LNCAP (cell line): ENCODE measurements around the gene BCL7A.

Source experiments
- TF ChIP-seq, protein P1 (sequence below): fragments of 450-650 bp; IDR thresholded peaks from 2 replicates; pipeline ENCODE4 v1.5.1; 2017; ENCODE audit warnings: mild to moderate bottlenecking

The BCL7A gene

DNA sequence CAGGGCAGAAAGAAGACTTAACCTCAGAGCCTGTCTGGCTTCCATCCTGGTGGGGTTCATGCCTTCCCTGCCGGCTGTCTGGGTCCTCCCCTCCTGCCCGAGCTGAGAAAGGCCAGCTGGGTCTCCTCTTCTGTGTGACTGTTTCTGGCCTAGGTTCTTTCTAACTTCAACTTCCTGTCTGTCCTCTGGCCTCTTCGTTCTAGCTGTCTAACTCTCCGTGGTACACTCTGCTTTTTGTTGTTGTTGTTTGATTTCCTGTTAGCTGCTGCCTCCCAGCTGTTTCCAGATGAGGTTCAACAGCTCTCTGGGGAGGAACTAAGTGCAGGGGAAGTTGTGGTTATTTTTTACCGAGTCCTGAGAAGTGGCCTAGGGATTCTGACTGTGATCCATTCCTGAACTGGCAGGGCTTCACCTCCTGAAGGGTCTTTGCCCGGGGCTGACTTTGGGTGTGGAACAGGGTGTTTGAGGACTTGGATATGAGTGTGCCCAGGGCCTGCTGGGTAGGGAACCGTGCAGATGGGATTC lies 60.1 kb downstream of the BCL7A start:
- TF ChIP-seq, protein P1, sequence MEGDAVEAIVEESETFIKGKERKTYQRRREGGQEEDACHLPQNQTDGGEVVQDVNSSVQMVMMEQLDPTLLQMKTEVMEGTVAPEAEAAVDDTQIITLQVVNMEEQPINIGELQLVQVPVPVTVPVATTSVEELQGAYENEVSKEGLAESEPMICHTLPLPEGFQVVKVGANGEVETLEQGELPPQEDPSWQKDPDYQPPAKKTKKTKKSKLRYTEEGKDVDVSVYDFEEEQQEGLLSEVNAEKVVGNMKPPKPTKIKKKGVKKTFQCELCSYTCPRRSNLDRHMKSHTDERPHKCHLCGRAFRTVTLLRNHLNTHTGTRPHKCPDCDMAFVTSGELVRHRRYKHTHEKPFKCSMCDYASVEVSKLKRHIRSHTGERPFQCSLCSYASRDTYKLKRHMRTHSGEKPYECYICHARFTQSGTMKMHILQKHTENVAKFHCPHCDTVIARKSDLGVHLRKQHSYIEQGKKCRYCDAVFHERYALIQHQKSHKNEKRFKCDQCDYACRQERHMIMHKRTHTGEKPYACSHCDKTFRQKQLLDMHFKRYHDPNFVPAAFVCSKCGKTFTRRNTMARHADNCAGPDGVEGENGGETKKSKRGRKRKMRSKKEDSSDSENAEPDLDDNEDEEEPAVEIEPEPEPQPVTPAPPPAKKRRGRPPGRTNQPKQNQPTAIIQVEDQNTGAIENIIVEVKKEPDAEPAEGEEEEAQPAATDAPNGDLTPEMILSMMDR: no peak

DNA sequence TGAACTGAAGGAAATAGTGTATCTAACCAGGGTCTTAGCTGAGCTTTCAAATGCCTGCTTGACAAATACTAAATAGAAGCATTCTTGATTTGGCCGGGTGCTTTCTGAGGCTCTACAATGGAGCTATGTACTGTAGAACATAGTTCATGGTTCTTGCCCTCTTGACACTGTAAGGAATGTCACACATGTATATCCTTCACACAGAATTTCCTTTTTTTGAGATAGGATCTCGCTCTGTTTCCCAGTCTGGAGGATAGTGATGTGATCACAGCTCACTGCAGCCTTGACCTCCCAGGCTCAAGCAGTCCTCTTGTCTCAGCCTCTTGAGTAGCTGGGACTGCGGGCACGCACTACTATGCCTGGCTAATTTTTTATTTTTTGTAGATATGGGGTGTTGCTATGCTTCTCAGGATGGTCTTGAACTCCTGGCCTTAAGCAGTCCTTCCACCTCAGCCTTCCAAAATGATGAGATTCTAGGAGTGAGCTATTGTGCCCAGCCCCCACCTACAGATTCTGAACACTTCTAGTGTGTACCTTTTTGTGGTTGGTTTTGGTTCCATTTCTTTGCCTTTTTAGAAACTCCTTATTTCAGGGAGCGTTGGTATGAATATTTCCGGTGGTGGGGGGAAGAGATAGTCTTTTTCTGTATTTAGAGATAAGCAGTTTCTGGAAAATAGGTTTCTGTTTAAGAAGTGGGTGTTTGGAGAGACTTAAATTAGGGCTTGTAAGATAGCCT lies 61.1 kb downstream of the BCL7A start:
- TF ChIP-seq, protein P1: no peak

DNA sequence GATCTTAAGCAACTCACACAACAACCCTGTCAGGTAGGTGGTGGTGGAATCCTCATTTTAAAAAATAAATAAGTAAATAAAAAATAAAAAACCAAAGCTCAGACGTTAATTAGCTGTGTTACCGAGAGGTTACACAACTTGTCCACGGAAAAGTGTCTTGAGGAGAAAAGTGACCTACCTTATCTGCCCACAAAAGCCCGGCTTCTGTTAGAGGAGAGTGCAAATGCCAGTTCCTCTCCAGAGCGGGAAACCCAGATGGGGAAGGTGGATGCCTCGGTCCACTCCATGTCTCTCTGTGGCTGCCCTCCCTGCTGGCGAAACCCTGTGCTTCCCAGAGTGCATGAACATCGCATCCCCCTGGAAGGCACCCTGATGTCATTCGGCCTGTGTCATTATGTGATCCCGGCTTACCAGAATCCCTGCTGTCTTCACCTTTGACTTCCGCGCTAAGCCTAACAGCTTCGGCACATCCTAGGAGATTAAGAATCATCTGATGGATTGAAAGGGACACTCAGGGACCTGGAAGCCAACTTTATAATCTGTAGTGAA lies 63.2 kb downstream of the BCL7A start:
- TF ChIP-seq, protein P1: no peak

DNA sequence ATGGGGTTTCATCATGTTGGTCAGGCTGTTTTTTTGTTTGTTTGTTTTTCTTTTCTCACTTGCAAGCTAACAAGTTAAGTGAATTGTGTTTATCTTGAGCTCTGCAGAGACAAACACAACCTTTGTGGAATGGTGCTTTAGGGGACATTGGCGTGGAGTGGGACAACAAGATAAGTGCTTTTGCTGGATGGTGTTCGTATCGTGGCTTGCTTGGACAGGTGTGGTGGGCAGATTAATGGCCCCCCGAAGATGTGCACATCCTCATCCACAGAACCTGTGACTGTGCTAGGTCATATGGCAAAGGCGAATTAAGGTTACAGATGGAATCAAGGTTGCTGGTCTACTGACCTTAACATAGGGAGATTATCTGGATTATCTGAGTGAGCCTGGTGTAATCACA lies 63.9 kb downstream of the BCL7A start:
- TF ChIP-seq, protein P1: no peak

DNA sequence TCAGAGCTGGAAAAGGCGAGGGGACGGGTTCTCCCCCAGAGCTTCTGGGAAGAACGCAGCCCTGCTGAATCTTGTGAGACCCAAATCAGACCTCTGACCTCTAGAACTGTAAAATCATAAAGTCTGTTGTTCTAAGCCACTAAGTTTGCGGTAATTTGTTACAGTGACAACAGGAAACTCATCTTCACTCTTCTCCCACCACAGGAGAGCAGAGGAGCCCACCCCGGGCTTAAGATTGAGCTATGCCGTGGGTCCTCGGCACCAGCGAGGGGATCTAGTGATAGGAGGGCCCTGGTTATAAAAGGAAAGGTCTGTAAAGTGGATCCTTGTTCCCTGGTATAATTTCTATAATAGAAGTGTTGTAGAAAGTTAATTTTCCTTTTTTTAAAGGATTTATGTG lies 64.4 kb downstream of the BCL7A start:
- TF ChIP-seq, protein P1: no peak

DNA sequence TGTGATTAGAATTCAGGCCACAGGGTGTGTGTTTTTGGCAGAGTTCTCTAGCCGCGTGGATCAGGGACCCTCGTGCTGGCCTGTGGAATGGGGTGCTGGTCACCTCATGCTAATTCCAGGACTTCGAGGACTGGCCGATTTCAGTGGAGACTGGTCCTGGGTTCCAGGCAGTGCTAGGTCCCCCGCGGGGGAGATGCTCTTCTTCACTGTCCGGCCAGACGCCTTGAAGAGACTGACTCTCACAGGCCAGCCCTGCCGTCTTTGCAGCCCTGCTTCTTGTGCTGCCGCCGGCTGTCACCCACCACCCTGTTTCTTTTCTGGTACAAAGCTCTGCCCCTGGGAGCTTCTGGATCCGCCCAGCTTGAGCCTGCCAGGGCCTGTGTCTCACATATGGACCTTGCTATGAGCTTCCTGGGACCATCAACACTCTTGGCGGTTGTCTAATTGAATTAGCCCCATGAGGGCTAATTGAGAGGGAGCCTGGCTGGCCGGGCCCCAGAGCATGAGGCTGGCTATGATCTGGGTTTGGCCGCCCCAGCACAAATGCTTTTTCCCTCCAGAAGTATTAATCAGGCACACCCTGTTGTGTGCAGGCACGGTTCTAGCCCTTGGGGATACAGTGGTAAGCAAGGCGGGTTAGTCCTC lies 65.1 kb downstream of the BCL7A start:
- TF ChIP-seq, protein P1: no peak

DNA sequence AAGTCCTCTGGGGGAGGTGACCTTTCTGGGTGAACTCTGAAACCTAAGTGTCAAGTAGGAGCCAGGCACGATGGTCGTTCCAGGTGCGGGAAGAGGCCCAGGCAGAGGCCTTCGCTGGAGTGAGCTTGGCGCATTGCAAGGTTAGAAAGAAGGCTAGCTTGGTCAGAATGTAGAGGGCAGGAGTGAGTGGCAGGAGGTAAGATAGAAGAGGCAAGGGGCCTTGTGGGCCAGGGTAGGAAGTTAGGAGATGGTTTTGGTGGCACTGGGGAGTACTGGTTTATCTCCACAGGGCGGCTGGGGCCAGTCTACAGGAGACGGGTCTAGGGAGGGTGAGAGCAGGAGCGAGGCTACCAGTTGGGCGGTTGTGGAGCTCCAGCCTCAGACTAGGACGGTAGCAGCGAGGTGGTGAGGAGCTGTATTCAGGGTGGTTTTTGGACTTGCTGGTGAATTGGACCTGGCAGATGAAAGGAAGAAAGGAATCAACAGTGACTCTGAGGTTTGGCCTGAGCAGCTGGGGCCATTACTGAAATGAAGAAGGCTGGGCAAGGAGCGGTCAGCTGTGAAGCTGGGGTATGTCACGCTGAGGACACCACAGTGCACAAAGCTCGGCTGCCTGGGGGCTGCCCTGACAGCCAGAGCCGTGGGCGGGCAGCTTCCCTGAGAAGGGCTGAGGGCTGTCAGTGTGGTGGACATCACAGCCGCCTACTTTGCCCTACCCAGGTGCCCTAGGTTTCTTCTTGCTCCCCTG lies 65.9 kb downstream of the BCL7A start:
- TF ChIP-seq, protein P1: no peak
